OCI-LY1 (cell line): ENCODE results near the gene NPAS4.

Source experiments
- EZH2 ChIP-seq: fragments of 200-600 bp; sonication (generic), shearing (Covaris generic); IDR thresholded peaks from 2 replicates; pipeline ENCODE4 v1.8.0; 2017; ENCODE audit warnings: borderline replicate concordance, mixed run types, mild to moderate bottlenecking, antibody characterized with exemption, low read length, moderate library complexity, mixed read lengths
- TF ChIP-seq, protein P1 (sequence below): fragments of 200-600 bp; sonication (generic), shearing (Covaris generic); IDR thresholded peaks from 2 replicates; pipeline ENCODE4 v1.5.1; 2017; ENCODE audit warnings: mild to moderate bottlenecking, antibody characterized with exemption, low read length, moderate library complexity, mixed read lengths

DNA sequence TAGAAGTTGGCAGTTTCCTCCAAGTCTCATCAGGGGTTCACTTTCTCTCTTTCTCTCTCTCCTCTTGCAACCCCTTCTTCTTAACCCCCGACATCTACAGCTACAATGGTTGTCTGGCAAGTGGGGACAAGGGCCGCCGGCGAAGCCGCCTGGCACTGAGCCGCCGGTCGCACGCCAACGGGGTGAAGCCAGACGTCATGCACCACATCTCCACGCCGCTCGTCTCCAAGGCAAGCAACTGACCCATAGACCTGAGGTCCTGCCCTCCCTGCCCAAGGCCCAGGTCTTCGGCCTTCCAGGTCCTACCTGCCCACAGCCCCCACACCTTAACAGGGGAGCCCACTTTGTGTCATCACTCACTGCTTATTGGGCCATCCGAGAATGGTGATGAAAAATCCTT, 50.3 kb downstream of the NPAS4 start:
- TF ChIP-seq EZH2, result no peak
- TF ChIP-seq, protein P1, sequence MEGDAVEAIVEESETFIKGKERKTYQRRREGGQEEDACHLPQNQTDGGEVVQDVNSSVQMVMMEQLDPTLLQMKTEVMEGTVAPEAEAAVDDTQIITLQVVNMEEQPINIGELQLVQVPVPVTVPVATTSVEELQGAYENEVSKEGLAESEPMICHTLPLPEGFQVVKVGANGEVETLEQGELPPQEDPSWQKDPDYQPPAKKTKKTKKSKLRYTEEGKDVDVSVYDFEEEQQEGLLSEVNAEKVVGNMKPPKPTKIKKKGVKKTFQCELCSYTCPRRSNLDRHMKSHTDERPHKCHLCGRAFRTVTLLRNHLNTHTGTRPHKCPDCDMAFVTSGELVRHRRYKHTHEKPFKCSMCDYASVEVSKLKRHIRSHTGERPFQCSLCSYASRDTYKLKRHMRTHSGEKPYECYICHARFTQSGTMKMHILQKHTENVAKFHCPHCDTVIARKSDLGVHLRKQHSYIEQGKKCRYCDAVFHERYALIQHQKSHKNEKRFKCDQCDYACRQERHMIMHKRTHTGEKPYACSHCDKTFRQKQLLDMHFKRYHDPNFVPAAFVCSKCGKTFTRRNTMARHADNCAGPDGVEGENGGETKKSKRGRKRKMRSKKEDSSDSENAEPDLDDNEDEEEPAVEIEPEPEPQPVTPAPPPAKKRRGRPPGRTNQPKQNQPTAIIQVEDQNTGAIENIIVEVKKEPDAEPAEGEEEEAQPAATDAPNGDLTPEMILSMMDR, result no peak
